ENCODE data around the gene COL27A1. TPM values are rescaled to one million over a fixed set of nuclear protein-coding genes. Genes with fewer than 3 reads are reported as not detected.

Gene COL27A1
- total RNA-seq, 1 donor from 2014 or later = 3.9 TPM

GRCh38 chr9:114289106-114289505 is 133.8 kb downstream of the COL27A1 start:
- Mint-ChIP-seq H3K27ac (ENCODE audit: unreplicated experiment) (no peak overlapping the region), H3K4me3 (ENCODE audit: unreplicated experiment) (no peak overlapping the region), H3K9me3 (ENCODE audit: unreplicated experiment) (peaks cover 1% of the 10 kb centered on the region), H3K27me3 (ENCODE audit: unreplicated experiment) (peaks cover 4% of the 10 kb centered on the region), H3K4me1 (ENCODE audit: low read depth, unreplicated experiment) (peaks cover 22% of the 10 kb centered on the region), H3K36me3 (ENCODE audit: unreplicated experiment) (no peaks in the 10 kb centered on the region)
- no peak for TF ChIP-seq CTCF (IDR thresholded peaks at IDR 0.05; ENCODE audit: partially characterized antibody, unreplicated experiment)
- peak; percentile 14 for DNase-seq

- no peak for TF ChIP-seq CTCF (IDR thresholded peaks at IDR 0.05; ENCODE audit: partially characterized antibody, unreplicated experiment)
- Mint-ChIP-seq H3K9me3 (ENCODE audit: unreplicated experiment) (peaks cover 1% of the 10 kb centered on the region), H3K36me3 (ENCODE audit: unreplicated experiment) (peaks cover 5% of the 10 kb centered on the region), H3K27me3 (ENCODE audit: unreplicated experiment) (peaks cover 4% of the 10 kb centered on the region), H3K4me1 (ENCODE audit: low read depth, unreplicated experiment) (peaks cover 22% of the 10 kb centered on the region), H3K27ac (ENCODE audit: unreplicated experiment) (no peak overlapping the region), H3K4me3 (ENCODE audit: unreplicated experiment) (no peak overlapping the region)
- DNase-seq = peak; percentile 12
These were observed 134.5 kb downstream of the COL27A1 start for GRCh38 chr9:114289571-114290481.

- Mint-ChIP-seq H3K4me3 (ENCODE audit: unreplicated experiment) (no peak overlapping the region), H3K4me1 (ENCODE audit: low read depth, unreplicated experiment) (peaks cover 22% of the 10 kb centered on the region), H3K36me3 (ENCODE audit: unreplicated experiment) (peaks cover 11% of the 10 kb centered on the region), H3K27ac (ENCODE audit: unreplicated experiment) (peak overlapping the region; percentile 53), H3K9me3 (ENCODE audit: unreplicated experiment) (peaks cover 3% of the 10 kb centered on the region), H3K27me3 (ENCODE audit: unreplicated experiment) (peaks cover 4% of the 10 kb centered on the region)
- peak; percentile 18 for DNase-seq
- TF ChIP-seq CTCF (IDR thresholded peaks at IDR 0.05; ENCODE audit: partially characterized antibody, unreplicated experiment) = no peak
These were observed 135.2 kb downstream of the COL27A1 start for GRCh38 chr9:114290561-114290986.

GRCh38 chr9:114291064-114291474 is 135.7 kb downstream of the COL27A1 start:
- no peak overlapping the region for H3K4me3 Mint-ChIP-seq (ENCODE audit: unreplicated experiment)
- peak; percentile 89 for DNase-seq
- peak; percentile 98 for TF ChIP-seq CTCF (IDR thresholded peaks at IDR 0.05; ENCODE audit: partially characterized antibody, unreplicated experiment)
- peak overlapping the region; percentile 53 for H3K27ac Mint-ChIP-seq (ENCODE audit: unreplicated experiment)
- H3K4me1 Mint-ChIP-seq (ENCODE audit: low read depth, unreplicated experiment) = peaks cover 18% of the 10 kb centered on the region
- H3K9me3 Mint-ChIP-seq (ENCODE audit: unreplicated experiment) = peaks cover 3% of the 10 kb centered on the region
- H3K27me3 Mint-ChIP-seq (ENCODE audit: unreplicated experiment) = peaks cover 4% of the 10 kb centered on the region
- peaks cover 15% of the 10 kb centered on the region for H3K36me3 Mint-ChIP-seq (ENCODE audit: unreplicated experiment)
